ENCODE measurements around the gene MEF2C. TPM values are rescaled to one million over a fixed set of nuclear protein-coding genes. Genes with fewer than 3 reads are reported as not detected.

MEF2C gene
- total RNA-seq, result 10 to 100 TPM; 13.6 to 48.1 (median 22.8) TPM
- polyA plus RNA-seq, result 10 to 100 TPM in 1 of 3 donors, 1 to 10 TPM in 2; 3.0 to 12.7 (median 4.9) TPM
- long read RNA-seq, donor 1, partial matches to known transcripts, result 0 of 1 reads
- long read RNA-seq, donor 1, other reads (novel, unspliced or antisense), result 0 of 1 reads
- long read RNA-seq, donor 2, partial matches to known transcripts, result 0 of 1 reads
- long read RNA-seq, donor 2, other reads (novel, unspliced or antisense), result 0 of 1 reads
- long read RNA-seq, donor 3, result 0 reads
- long read RNA-seq, donor 4, partial matches to known transcripts, result 0 of 1 reads
- long read RNA-seq, donor 4, other reads (novel, unspliced or antisense), result 0 of 1 reads
- long read RNA-seq, donor 5, partial matches to known transcripts, result 0 of 3 reads
- long read RNA-seq, donor 5, other reads (novel, unspliced or antisense), result 0 of 3 reads
- long read RNA-seq, donor 6, partial matches to known transcripts, result 0 of 6 reads
- long read RNA-seq, donor 6, other reads (novel, unspliced or antisense), result 0 of 6 reads
- long read RNA-seq, donor 7, partial matches to known transcripts, result 0 of 3 reads
- long read RNA-seq, donor 7, other reads (novel, unspliced or antisense), result 0 of 3 reads
- long read RNA-seq, donor 8, partial matches to known transcripts, result 0 of 1 reads
- long read RNA-seq, donor 8, other reads (novel, unspliced or antisense), result 0 of 1 reads
- long read RNA-seq, donor 9, partial matches to known transcripts, result 0 of 1 reads
- long read RNA-seq, donor 9, other reads (novel, unspliced or antisense), result 0 of 1 reads
- long read RNA-seq, donor 10, partial matches to known transcripts, result 0 of 1 reads
- long read RNA-seq, donor 10, other reads (novel, unspliced or antisense), result 0 of 1 reads

DNA sequence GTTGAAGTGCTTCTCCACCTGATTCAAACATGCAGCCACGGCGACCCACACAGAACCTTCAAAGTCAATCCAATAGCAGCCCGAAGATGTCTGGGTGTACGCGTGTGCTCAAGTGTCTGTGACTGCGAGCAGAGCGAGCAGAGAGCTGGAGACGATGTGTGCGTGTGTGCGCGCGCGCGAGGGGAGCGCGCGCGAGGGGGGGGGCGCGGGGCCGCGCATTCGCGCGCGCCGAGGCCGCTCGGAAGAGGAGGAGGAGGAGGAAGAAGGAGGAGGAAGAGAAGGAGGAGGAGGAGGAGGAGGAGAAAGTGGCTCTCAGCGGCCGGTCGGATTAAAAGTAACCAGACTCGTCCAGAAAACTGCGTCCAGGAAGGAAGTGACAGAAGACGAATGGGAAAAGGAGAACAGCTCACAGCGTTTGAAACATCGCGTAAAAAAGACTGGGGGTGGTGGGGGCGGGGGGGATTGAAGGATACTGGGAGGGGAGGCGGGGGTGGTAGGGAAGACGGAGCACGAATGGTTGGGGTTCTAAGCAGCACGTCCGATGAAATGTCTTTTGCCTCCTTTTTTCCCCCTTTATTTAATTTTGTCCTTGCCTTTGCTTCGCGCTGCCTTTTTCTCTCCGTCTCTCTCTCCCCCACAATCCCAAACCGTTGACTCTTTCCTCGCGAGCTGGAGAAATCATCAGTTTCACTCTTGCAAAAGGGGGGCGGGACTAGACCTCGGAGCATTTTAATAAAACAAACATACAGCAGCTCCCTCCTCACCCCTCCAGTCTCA is at the start of gene MEF2C:
TSS of gene MEF2C (minus strand) at position 126 of the 777 bp plus-strand sequence. CDS start 59,396 bp downstream, outside the sequence.
- 0 to 1% (median 1%) methylated on average over 46 to 52 of the region's 52 CpGs for WGBS, 5 donors
- no peak for TF ChIP-seq EP300 (IDR thresholded peaks at IDR 0.05)
- TF ChIP-seq POLR2AphosphoS5 (IDR thresholded peaks at IDR 0.05), result peak; percentile 31 to 83 (median 82)
- peak within 1 kb of the TSS; percentile 59 to 91 (median 85) for H3K27ac ChIP-seq
- intact Hi-C loops (cut with DNase I; ENCODE audit: low total_unique reads), result no loop called here
- peak within 1 kb of the TSS; percentile 53 to 58 (median 56) for H3K4me3 ChIP-seq
- H3K27me3 ChIP-seq, result peaks cover 0 to 16% (median 7%) of the 10 kb centered on the region in 3 donors
- H3K36me3 ChIP-seq, result no peaks in the 10 kb centered on the region
- peak; percentile 51 to 92 for DNase-seq
- peaks cover 0 to 42% (median 16%) of the 10 kb centered on the region in 4 donors for H3K4me1 ChIP-seq
- no peaks in the 10 kb centered on the region for H3K9me3 ChIP-seq

DNA sequence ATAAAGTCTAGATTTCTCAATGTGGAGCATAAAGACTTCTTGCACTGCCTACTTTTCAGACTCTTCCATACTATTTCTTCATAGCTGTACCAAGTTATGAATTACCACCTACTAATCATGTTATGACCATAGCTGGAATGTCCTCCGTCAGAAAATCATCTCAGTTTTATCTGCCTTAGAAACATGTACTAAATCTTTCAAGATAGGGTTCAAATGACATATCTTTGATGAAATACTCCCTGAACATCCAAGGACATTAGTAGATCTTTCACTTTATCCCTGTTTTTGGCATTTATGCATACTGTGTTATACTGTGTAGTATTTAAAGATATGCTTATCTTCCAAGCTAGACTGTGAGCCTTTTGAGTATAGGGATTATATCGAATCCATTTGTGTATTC is 49.6 kb upstream of the MEF2C start:
- no peak overlapping the region for H3K27ac ChIP-seq
- no peaks in the 10 kb centered on the region for H3K27me3 ChIP-seq
- H3K36me3 ChIP-seq, result no peaks in the 10 kb centered on the region
- H3K4me3 ChIP-seq, result no peak overlapping the region
- TF ChIP-seq POLR2AphosphoS5 (IDR thresholded peaks at IDR 0.05) (no peak), EP300 (IDR thresholded peaks at IDR 0.05) (no peak)
- TF ChIP-seq, protein P1, sequence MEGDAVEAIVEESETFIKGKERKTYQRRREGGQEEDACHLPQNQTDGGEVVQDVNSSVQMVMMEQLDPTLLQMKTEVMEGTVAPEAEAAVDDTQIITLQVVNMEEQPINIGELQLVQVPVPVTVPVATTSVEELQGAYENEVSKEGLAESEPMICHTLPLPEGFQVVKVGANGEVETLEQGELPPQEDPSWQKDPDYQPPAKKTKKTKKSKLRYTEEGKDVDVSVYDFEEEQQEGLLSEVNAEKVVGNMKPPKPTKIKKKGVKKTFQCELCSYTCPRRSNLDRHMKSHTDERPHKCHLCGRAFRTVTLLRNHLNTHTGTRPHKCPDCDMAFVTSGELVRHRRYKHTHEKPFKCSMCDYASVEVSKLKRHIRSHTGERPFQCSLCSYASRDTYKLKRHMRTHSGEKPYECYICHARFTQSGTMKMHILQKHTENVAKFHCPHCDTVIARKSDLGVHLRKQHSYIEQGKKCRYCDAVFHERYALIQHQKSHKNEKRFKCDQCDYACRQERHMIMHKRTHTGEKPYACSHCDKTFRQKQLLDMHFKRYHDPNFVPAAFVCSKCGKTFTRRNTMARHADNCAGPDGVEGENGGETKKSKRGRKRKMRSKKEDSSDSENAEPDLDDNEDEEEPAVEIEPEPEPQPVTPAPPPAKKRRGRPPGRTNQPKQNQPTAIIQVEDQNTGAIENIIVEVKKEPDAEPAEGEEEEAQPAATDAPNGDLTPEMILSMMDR (IDR thresholded peaks at IDR 0.05), result no peak
- intact Hi-C loops (cut with DNase I; ENCODE audit: low total_unique reads), result no loop called here
- no peaks in the 10 kb centered on the region for H3K4me1 ChIP-seq
- no peak for DNase-seq
- WGBS, 5 donors, result 81 to 88% (median 86%) methylated on average over 2 of the region's 2 CpGs
- H3K9me3 ChIP-seq, result no peaks in the 10 kb centered on the region

DNA sequence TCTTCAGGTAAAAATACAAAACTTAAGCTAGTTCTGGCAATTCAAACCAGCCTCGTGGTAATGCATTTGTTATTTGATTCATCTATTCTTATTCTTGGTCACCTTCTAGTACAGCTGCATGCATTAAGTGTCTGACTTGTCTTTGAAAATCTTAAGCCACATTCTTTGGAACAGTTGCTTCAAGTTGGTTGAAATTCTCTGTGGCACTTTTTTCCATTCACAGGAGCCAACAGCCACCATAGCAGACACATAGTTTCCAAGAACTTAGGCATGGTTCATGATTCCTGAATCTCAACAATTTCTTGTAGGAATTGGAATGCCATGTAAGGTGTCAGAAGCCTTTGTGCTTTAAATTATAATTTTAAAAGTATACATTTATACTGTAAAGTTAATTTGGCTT is 47.4 kb upstream of the MEF2C start:
- 80 to 93% (median 87%) methylated on average over 1 of the region's 1 CpG for WGBS, 5 donors
- TF ChIP-seq POLR2A (IDR thresholded peaks at IDR 0.05) (no peak), POLR2AphosphoS5 (IDR thresholded peaks at IDR 0.05) (no peak), EP300 (IDR thresholded peaks at IDR 0.05) (no peak)
- TF ChIP-seq, protein P1 (IDR thresholded peaks at IDR 0.05), result no peak
- intact Hi-C loops (cut with DNase I; ENCODE audit: low total_unique reads), result no loop called here
- Histone ChIP-seq H3K4me3 (no peak overlapping the region), H3K27me3 (no peaks in the 10 kb centered on the region), H3K36me3 (no peaks in the 10 kb centered on the region), H3K4me1 (no peaks in the 10 kb centered on the region), H3K27ac (no peak overlapping the region), H3K9me3 (no peaks in the 10 kb centered on the region)
- no peak for DNase-seq

DNA sequence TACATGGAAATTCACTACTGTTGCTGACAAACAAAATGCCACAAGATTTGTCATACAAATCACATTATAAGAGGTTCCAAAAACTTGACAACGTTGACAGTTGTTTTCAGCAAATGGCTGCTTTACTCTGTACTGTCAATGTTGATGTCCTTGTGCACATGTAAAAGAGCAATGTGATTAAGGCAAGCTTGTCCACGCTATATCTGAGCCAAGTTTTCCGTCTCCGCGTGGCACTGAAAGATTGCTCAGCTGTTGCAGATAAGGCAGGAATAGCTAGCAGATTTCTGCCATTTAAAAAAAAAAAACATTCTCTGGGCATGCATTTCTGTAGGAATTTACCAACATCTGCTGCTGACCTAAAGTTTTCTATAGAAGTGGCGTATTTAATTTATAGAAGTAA is 46.4 kb upstream of the MEF2C start:
- no peaks in the 10 kb centered on the region for H3K4me1 ChIP-seq
- H3K27me3 ChIP-seq, result no peaks in the 10 kb centered on the region
- no peak overlapping the region for H3K27ac ChIP-seq
- no peaks in the 10 kb centered on the region for H3K36me3 ChIP-seq
- no peaks in the 10 kb centered on the region for H3K9me3 ChIP-seq
- intact Hi-C loops (cut with DNase I; ENCODE audit: low total_unique reads), result no loop called here
- no peak for TF ChIP-seq POLR2AphosphoS5 (IDR thresholded peaks at IDR 0.05)
- TF ChIP-seq EP300 (IDR thresholded peaks at IDR 0.05), result no peak
- no peak for TF ChIP-seq POLR2A (IDR thresholded peaks at IDR 0.05)
- TF ChIP-seq, protein P1 (IDR thresholded peaks at IDR 0.05), result no peak
- no peak for DNase-seq
- H3K4me3 ChIP-seq, result no peak overlapping the region
- WGBS, 5 donors, result 36 to 66% (median 59%) methylated on average over 6 of the region's 6 CpGs

All from stomach (tissue), 19 donors.